GM13976 (cell line): Measurements from ENCODE around the gene IKZF1.

ENCODE experiments used
- DNase-seq: peaks from one replicate; pipeline ENCODE4 v3.0.0; 2012; ENCODE audit warnings: low spot score
- CTCF ChIP-seq: IDR thresholded peaks from 2 replicates; pipeline ENCODE4 v1.5.1; 2012; ENCODE audit warnings: borderline replicate concordance, mild to moderate bottlenecking; ENCODE audit not compliant: insufficient read depth; ENCODE audit errors: extremely low read depth, missing control alignments, control extremely low read depth
- in situ Hi-C: fragments of 300-500 bp; cut with MboI; formaldehyde crosslinking; loops from one replicate; pipeline ENCODE4 v1.12.0; 2022; ENCODE audit warnings: low sequenced_read_pairs, mixed read lengths, inconsistent platforms; ENCODE audit not compliant: unreplicated experiment

IKZF1 gene

GRCh38 chr7:50306494-50307367 lies 2.2 kb downstream of the IKZF1 start:
- in situ Hi-C loops: no loop called here
- no peak for DNase-seq
- no peak for TF ChIP-seq CTCF

GRCh38 chr7:50307368-50308032 lies 3.0 kb downstream of the IKZF1 start:
- TF ChIP-seq CTCF: peak; percentile 34
- in situ Hi-C loops: no loop called here
- no peak for DNase-seq

- DNase-seq: no peak
- no peak for TF ChIP-seq CTCF
- in situ Hi-C loops: no loop called here
These were observed 3.7 kb downstream of the IKZF1 start for GRCh38 chr7:50308203-50308531.

- no peak for DNase-seq
- in situ Hi-C loops: no loop called here
- no peak for TF ChIP-seq CTCF
These were observed 4.2 kb downstream of the IKZF1 start for GRCh38 chr7:50308532-50309385.

- no peak for DNase-seq
- in situ Hi-C loops: no loop called here
- TF ChIP-seq CTCF: no peak
These were observed 5.2 kb downstream of the IKZF1 start for GRCh38 chr7:50309721-50310120.

- no peak for TF ChIP-seq CTCF
- in situ Hi-C loops: no loop called here
- DNase-seq: no peak
These were observed 5.8 kb downstream of the IKZF1 start for GRCh38 chr7:50310361-50310760.
